ENCODE results near the gene SNRPD2. TPM values are rescaled to one million over a fixed set of nuclear protein-coding genes. Genes with fewer than 3 reads are reported as not detected.

SNRPD2 gene
- total RNA-seq, 6 experiments from 2014 or later: 79.7 to 92.5 (median 88.2) TPM

- TF ChIP-seq POLR2A (IDR thresholded peaks at IDR 0.05) (peak; percentile 20), CTCF (IDR thresholded peaks at IDR 0.05) (peak; percentile 96 to 99 (median 98))
- peaks cover 0 to 16% (median under 1%) of the 10 kb centered on the region in 4 donors for H3K36me3 ChIP-seq
- H3K9me3 ChIP-seq: no peaks in the 10 kb centered on the region
- DNase-seq (peak; percentile 86 to 90 (median 86)), ATAC-seq (peak; percentile 95 to 99 (median 98))
- peaks cover 0 to 4% of the 10 kb centered on the region in 2 donors for H3K27me3 ChIP-seq
- 11% methylated on average over 7 of the region's 51 CpGs for WGBS (ENCODE audit: insufficient coverage, low coverage, low lambda C conversion rate, missing lambda C conversion rate)
- H3K4me1 ChIP-seq: peaks cover 0 to 4% (median 2%) of the 10 kb centered on the region in 4 donors
- peak overlapping the region; percentile 21 to 48 (median 29) for H3K4me3 ChIP-seq
- intact Hi-C loops (cut with DNase I): no loop called here
- H3K27ac ChIP-seq: peak overlapping the region in 1 of 3 donors; percentile 55
Observed at GRCh38 chr19:45681391-45682015, 10.2 kb downstream of the SNRPD2 start.

GRCh38 chr19:45677351-45678230 lies 14.2 kb downstream of the SNRPD2 start:
- H3K4me1 ChIP-seq: peaks cover 0 to 4% (median 2%) of the 10 kb centered on the region in 4 donors
- ATAC-seq: peak; percentile 9 to 48 (median 30)
- intact Hi-C loops (cut with DNase I): no loop called here
- peak; percentile 51 to 68 (median 58) for DNase-seq
- H3K27ac ChIP-seq: no peak overlapping the region
- H3K36me3 ChIP-seq: no peaks in the 10 kb centered on the region
- peak overlapping the region in 1 of 3 donors; percentile 16 for H3K4me3 ChIP-seq
- peaks cover 0 to 4% of the 10 kb centered on the region in 2 donors for H3K27me3 ChIP-seq
- H3K9me3 ChIP-seq: no peaks in the 10 kb centered on the region
- TF ChIP-seq CTCF (IDR thresholded peaks at IDR 0.05) (no peak), POLR2A (IDR thresholded peaks at IDR 0.05) (no peak)
- 2% methylated on average over 13 of the region's 49 CpGs for WGBS (ENCODE audit: insufficient coverage, low coverage, low lambda C conversion rate, missing lambda C conversion rate)

- DNase-seq (peak in 1 of 3 donors; percentile 34), ATAC-seq (peak in 1 of 4 donors; percentile 2)
- Histone ChIP-seq H3K9me3 (no peaks in the 10 kb centered on the region), H3K4me1 (peaks cover 0 to 4% (median 1%) of the 10 kb centered on the region in 4 donors), H3K4me3 (peak overlapping the region in 1 of 3 donors; percentile 16), H3K36me3 (no peaks in the 10 kb centered on the region), H3K27ac (no peak overlapping the region), H3K27me3 (peaks cover 0 to 4% of the 10 kb centered on the region in 2 donors)
- intact Hi-C loops (cut with DNase I): no loop called here
- TF ChIP-seq CTCF (IDR thresholded peaks at IDR 0.05) (no peak), POLR2A (IDR thresholded peaks at IDR 0.05) (no peak)
- 63% methylated on average over 2 of the region's 28 CpGs for WGBS (ENCODE audit: insufficient coverage, low coverage, low lambda C conversion rate, missing lambda C conversion rate)
Observed at GRCh38 chr19:45676851-45677263, 14.9 kb downstream of the SNRPD2 start.

- intact Hi-C loops (cut with DNase I): no loop called here
- DNase-seq (no peak), ATAC-seq (no peak)
- no peaks in the 10 kb centered on the region for H3K4me1 ChIP-seq
- no peak overlapping the region for H3K27ac ChIP-seq
- H3K27me3 ChIP-seq: peaks cover 0 to 15% of the 10 kb centered on the region in 2 donors
- TF ChIP-seq POLR2A (IDR thresholded peaks at IDR 0.05): no peak
- TF ChIP-seq CTCF (IDR thresholded peaks at IDR 0.05): no peak
- H3K4me3 ChIP-seq: no peak overlapping the region
- 68% methylated on average over 7 of the region's 7 CpGs for WGBS (ENCODE audit: insufficient coverage, low coverage, low lambda C conversion rate, missing lambda C conversion rate)
- H3K36me3 ChIP-seq: no peaks in the 10 kb centered on the region
- H3K9me3 ChIP-seq: no peaks in the 10 kb centered on the region
Observed at GRCh38 chr19:45674946-45675345, 16.8 kb downstream of the SNRPD2 start.
